ENCODE data around the gene DYSF.

DYSF gene

DNA sequence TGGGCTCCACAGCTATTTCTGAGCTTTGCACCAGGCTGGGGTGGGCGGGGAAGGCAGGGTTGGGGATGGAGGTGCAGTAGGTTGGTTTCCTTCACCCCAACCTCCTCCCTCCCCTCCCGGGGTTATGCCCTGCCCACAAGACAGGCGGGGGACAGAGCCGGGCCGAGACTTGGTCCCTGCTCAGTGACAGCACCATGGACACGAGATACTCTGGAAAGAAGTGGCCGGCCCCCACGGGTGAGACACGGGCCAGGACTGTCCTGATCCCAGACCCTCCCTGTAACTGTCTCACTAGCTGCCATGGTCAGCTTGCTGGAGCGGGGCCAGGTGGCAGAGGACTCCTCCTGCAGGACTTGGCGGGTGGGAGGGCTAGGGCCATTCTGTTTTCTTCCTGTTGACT lies 59.7 kb downstream of the DYSF start:
- no peak for TF ChIP-seq CTCF (IDR thresholded peaks at IDR 0.05; ENCODE audit: low read depth, low read length, missing control alignments)
- DNase-seq (ENCODE audit: low read depth): no peak
- H3K4me3 ChIP-seq (ENCODE audit: low read depth, low read length): no peak overlapping the region

GRCh38 chr2:71513721-71514120 lies 60.4 kb downstream of the DYSF start:
- DNase-seq (ENCODE audit: low read depth): no peak
- no peak overlapping the region for H3K4me3 ChIP-seq (ENCODE audit: low read depth, low read length)
- no peak for TF ChIP-seq CTCF (IDR thresholded peaks at IDR 0.05; ENCODE audit: low read depth, low read length, missing control alignments)

- TF ChIP-seq CTCF (IDR thresholded peaks at IDR 0.05; ENCODE audit: low read depth, low read length, missing control alignments): no peak
- no peak for DNase-seq (ENCODE audit: low read depth)
- H3K4me3 ChIP-seq (ENCODE audit: low read depth, low read length): no peak overlapping the region
Observed at GRCh38 chr2:71516253-71516888, 63.0 kb downstream of the DYSF start.

DNA sequence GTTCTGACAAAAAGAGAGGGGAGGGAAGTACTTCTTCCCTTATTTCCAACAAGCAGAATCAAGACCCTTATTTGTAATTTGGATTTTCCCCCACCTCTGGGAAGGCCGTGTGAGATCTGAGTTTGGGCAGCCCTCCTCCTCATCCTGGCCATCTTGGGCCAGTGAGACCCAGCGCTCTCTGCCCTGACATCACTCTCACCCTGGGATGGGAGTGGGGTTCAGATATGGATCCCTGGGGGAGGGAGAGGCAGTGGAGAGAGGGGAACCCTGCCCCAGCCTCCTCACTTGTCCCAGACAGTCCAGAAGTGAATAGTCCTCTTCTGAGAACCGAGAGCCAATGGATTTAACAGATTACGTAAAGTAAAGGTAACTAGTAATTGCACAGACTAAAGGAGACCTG lies 64.5 kb downstream of the DYSF start:
- H3K4me3 ChIP-seq (ENCODE audit: low read depth, low read length): no peak overlapping the region
- no peak for TF ChIP-seq CTCF (IDR thresholded peaks at IDR 0.05; ENCODE audit: low read depth, low read length, missing control alignments)
- no peak for DNase-seq (ENCODE audit: low read depth)

DNA sequence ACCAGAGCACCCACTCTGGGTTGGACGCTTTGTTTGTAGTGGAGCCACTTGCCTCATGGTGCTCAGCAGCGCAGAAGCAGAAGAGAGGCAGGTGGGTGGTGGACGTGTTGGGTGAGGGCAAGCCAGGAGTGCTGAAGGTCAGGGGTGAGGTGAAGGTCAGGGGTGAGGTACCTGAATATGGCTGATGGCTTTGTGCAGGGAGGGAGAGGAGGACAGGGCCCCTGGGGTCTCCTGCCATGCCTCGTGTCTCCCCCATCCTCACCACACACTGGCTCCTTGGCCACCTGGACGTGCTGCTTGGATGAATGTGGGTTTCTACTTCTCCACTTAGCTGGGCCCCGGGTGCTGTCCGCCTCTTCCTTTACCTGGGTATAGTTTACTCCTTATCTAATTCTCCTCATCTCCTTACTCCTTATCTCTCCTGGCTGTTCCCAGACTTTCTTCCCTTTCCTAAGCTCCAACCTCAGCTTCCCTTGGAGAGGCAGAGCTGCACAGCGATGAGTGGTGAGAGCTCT lies 68.1 kb downstream of the DYSF start:
- no peak for DNase-seq (ENCODE audit: low read depth)
- TF ChIP-seq CTCF (IDR thresholded peaks at IDR 0.05; ENCODE audit: low read depth, low read length, missing control alignments): no peak
- no peak overlapping the region for H3K4me3 ChIP-seq (ENCODE audit: low read depth, low read length)

- no peak overlapping the region for H3K4me3 ChIP-seq (ENCODE audit: low read depth, low read length)
- no peak for TF ChIP-seq CTCF (IDR thresholded peaks at IDR 0.05; ENCODE audit: low read depth, low read length, missing control alignments)
- DNase-seq (ENCODE audit: low read depth): no peak
Observed at GRCh38 chr2:71524476-71524875, 71.1 kb downstream of the DYSF start.

DNA sequence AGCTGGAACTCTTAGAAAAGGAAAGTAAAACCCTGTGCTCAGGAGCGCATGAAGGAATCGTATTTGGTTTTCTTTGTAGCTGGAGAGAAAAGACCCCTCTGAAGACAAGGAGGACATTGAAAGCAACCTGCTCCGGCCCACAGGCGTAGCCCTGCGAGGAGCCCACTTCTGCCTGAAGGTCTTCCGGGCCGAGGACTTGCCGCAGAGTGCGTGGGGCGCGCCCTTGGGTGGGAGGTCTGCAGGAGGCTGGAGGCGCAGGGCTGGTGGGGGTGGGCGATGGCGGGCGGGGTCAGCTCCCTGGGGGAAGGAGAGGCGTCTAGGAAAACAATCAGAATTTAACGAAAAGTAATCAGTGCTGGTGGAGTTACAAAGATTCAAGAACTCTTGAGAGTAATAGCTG lies 72.8 kb downstream of the DYSF start:
- TF ChIP-seq CTCF (IDR thresholded peaks at IDR 0.05; ENCODE audit: low read depth, low read length, missing control alignments): no peak
- no peak for DNase-seq (ENCODE audit: low read depth)

More for the DNA sequence above, 72.8 kb downstream of the DYSF start:
- no peak overlapping the region for H3K4me3 ChIP-seq (ENCODE audit: low read depth, low read length)
